HG03558 (cell line): ENCODE results near the gene HES4.

Source experiments
- ATAC-seq: cut with Tn5 transposase; IDR thresholded peaks from one replicate; pipeline ENCODE4 v1.9.1; 2021; ENCODE audit warnings: moderate number of reproducible peaks; ENCODE audit not compliant: unreplicated experiment; ENCODE audit errors: extremely low read depth

Gene HES4

DNA sequence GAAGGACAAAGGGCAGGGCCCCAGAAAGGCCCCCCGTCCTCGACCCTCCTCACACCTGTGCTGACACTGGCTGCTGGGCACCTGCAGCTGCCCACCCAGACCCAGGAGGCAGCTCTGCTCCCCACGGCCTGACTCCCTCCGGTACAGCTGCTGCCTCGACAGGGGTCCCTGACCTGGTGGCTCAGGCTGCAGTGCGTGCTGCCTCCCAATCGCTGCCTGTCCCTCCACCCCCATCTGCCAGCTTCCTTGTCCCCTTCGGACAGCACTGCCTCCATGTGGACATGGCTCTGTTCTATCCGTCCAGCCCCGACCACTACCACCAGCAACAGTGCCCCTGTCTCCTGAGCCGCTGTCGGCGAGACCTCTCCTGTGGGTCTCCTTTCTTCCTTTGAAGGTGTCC lies 45.0 kb downstream of the HES4 start:
- ATAC-seq: no peak

DNA sequence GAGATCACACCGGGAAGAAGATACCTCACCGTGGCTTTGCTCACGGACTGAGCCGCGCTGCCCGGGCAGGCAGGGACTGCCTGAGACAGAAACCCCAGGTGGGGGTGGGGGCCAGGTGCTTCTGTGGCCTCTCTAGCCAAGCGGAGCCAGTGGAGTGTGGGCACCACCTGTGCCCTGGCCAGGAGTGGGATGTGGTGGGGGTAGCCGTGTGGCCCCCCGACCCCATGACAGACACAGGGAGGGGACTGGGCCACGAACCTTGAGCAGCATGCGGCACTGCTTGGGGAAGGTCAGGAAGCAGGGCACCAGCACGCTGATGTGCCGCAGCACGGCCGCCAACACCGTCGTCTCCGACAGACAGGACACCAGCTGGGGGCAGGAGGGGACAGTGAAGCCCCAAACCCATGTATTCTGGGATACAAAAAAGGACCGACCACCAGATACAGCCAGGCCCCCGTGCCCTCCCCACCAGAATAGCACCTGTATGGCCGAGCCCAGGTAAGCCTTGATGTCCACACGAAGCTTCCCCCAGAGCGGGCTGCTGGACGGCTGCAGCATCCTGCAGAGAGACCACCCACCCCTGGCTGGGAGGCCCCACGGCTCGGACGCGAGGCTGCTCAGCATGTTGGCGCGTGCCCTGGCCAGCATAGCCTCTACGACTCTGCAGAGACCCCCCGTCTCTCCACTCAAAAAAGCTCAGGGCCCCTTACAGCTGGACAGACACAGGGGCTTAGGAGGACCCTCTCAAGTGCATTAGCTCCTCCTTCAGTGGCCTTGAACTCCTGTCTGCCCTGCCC lies 46.2 kb downstream of the HES4 start:
- ATAC-seq: no peak

GRCh38 chr1:952603-953002 lies 47.3 kb downstream of the HES4 start:
- no peak for ATAC-seq

DNA sequence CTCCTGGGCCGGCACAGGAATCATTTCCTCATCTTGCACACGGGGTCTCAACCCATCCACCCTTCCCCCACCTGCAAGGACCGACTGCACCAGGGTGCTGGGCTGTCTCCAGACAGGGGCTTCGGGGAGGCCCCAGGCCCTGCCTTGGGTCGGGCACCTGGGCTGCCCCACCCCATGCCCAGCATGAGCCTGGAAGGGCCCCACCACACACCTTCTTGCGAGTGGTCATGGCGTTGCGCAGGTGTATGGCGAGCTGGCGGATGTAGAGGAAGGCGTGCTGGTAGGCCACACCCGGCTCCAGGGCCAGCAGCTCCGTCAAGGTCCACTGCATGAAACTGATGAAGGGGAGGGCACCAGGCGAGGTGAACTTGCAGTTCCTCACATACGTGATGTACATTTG lies 47.7 kb downstream of the HES4 start:
- ATAC-seq: no peak

DNA sequence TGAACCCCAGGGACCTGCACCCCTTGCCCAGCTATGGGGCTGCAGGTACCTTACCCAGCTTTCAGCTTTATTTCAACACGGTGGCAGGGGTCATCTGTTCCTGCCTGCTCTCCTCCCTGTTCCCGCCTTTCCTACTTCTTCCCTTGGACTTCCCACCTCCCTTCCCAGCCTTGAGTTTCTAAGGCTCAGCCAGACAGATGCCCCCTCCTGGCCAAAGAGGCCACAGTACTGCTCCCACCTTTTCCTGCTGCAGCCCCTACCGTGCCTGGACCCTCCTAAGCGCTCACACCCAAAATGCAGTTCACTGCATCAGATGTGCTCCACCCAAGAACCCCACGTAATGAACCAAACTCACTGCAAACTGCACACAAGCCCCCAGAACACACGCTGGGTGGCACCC lies 48.5 kb downstream of the HES4 start:
- ATAC-seq: no peak

DNA sequence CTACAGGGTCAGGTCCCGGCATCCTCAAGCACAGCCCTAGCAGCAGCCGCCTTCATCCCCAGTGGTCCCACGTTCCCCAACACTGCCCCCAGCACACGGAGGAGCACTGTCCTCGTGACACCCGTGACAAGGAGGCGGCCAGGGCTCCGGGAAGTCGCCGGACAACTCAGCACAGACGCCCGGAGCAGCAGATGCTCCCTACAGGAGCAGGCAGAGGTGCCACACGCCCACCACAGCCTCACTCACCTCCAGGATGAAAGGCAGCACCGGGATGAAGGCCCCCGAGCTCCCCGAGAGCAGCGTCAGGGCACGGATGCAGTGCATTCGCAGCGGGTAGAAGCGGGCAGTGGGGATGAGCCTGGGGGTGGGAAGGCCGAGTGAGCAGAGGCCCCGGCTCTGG lies 49.0 kb downstream of the HES4 start:
- no peak for ATAC-seq

GRCh38 chr1:950268-950667 lies 49.6 kb downstream of the HES4 start:
- no peak for ATAC-seq
